ENCODE data around the gene AFF1.
"Not testable (repeated sequence)": the region's sequence is repeated elsewhere in the genome, so short reads cannot be mapped to it uniquely, and the experiment has no call there.

The AFF1 gene

DNA sequence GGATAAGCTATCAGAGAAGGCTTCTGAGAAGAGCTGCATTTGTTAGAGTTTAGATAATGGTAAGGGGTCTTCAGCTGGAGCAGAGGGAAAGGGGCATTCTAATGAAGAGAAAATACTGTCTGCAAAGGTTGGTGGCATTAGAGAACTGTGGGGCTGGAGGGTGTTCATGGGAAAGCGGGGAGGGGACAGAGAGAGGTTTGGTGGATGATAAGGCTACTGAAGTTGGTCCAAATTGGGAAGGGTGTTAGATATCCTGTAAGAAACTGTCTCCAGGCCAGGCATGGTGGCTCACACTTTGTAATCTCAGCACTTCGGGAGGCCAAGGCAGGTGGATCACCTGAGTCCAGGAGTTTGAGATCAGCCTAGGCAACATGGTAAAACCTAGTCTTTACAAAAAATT is 59.9 kb downstream of the AFF1 start:
- H3K9ac ChIP-seq (ENCODE audit: low read length): no peak overlapping the region
- no peak for DNase-seq (ENCODE audit: low read depth)
- peaks cover 7% of the 10 kb centered on the region for H3K4me1 ChIP-seq (ENCODE audit: control insufficient read depth, insufficient read depth, low read length)
- H3K9me3 ChIP-seq (ENCODE audit: control insufficient read depth, low read length): no peaks in the 10 kb centered on the region
- no peaks in the 10 kb centered on the region for H3K36me3 ChIP-seq (ENCODE audit: control insufficient read depth, insufficient read depth, low read length, severe bottlenecking)
- no peak overlapping the region for H3K4me3 ChIP-seq (ENCODE audit: low read length)
- no peaks in the 10 kb centered on the region for H3K27me3 ChIP-seq (replicated peaks; ENCODE audit: control insufficient read depth, insufficient read depth, low read length)

DNA sequence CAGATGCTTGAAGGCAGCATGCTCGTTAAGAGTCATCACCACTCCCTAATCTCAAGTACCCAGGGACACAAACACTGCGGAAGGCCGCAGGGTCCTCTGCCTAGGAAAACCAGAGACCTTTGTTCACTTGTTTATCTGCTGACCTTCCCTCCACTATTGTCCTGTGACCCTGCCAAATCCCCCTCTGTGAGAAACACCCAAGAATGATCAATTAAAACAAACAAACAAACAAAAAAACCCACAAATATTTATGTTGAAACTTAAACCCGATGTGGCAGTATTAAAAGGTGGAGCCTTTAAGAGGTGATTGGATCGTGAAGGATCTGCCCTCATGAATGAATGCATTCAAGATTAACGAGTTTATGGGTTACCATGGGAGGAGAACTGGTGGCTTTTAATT is 61.7 kb downstream of the AFF1 start:
- H3K4me1 ChIP-seq (ENCODE audit: control insufficient read depth, insufficient read depth, low read length): peaks cover 17% of the 10 kb centered on the region
- not testable (repeated sequence) for H3K27me3 ChIP-seq (replicated peaks; ENCODE audit: control insufficient read depth, insufficient read depth, low read length); DNase-seq (ENCODE audit: low read depth); H3K36me3 ChIP-seq (ENCODE audit: control insufficient read depth, insufficient read depth, low read length, severe bottlenecking); H3K9me3 ChIP-seq (ENCODE audit: control insufficient read depth, low read length); H3K9ac ChIP-seq (ENCODE audit: low read length); H3K4me3 ChIP-seq (ENCODE audit: low read length)

DNA sequence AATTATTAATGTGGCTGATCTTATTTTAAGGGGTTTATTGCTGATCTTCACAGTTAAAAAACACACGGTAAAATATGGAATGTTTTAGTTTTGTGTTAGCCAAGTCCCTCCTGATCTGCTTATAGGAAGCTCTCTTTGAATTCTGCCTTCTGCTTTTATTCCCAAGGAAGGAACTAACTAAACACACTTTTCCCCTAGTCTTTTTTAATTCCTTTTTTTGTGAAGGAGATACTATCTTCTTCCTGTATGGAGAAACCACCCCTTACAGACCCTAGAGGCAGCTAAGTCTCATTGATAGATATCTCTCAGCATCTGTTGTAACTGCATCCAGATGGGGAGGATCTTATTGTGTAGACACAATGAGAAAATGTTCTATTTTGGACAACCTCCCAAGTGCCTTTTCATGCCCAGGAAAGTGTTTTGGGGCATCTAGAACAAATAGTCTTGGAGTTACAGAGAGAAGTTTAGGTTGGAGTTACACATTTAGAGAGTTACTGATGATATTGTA is 64.4 kb downstream of the AFF1 start:
- H3K4me1 ChIP-seq (ENCODE audit: control insufficient read depth, insufficient read depth, low read length): peaks cover 14% of the 10 kb centered on the region
- H3K9ac ChIP-seq (ENCODE audit: low read length): no peak overlapping the region
- H3K9me3 ChIP-seq (ENCODE audit: control insufficient read depth, low read length): no peaks in the 10 kb centered on the region
- no peaks in the 10 kb centered on the region for H3K27me3 ChIP-seq (replicated peaks; ENCODE audit: control insufficient read depth, insufficient read depth, low read length)
- no peaks in the 10 kb centered on the region for H3K36me3 ChIP-seq (ENCODE audit: control insufficient read depth, insufficient read depth, low read length, severe bottlenecking)
- H3K4me3 ChIP-seq (ENCODE audit: low read length): no peak overlapping the region
- DNase-seq (ENCODE audit: low read depth): peak; percentile 51

DNA sequence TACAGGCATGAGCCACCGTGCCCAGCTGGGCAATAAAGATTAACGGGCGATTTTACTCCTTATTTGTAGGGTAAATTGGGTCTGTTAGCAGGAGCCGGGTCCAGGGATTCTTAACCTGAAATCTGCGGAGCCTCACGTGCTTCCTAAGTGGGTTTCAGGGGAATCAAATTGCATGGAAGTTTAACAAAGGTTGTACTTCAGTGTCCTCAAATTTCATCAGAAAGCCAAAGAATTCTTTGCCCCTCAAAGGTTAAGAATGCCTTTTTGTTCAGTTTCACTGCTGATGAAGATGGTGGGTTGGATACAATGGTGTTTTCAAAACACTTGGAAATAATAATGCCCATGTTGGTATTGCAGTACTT is 67.9 kb downstream of the AFF1 start:
- Histone ChIP-seq H3K4me1 (ENCODE audit: control insufficient read depth, insufficient read depth, low read length) (peaks cover 24% of the 10 kb centered on the region), H3K9me3 (ENCODE audit: control insufficient read depth, low read length) (no peaks in the 10 kb centered on the region), H3K27me3 (replicated peaks; ENCODE audit: control insufficient read depth, insufficient read depth, low read length) (no peaks in the 10 kb centered on the region)

GRCh38 chr4:87003266-87003665 is 68.5 kb downstream of the AFF1 start:
- Histone ChIP-seq H3K9me3 (ENCODE audit: control insufficient read depth, low read length) (no peaks in the 10 kb centered on the region), H3K4me1 (ENCODE audit: control insufficient read depth, insufficient read depth, low read length) (peaks cover 27% of the 10 kb centered on the region), H3K27me3 (replicated peaks; ENCODE audit: control insufficient read depth, insufficient read depth, low read length) (no peaks in the 10 kb centered on the region), H3K9ac (ENCODE audit: low read length) (no peak overlapping the region), H3K36me3 (ENCODE audit: control insufficient read depth, insufficient read depth, low read length, severe bottlenecking) (no peaks in the 10 kb centered on the region), H3K4me3 (ENCODE audit: low read length) (no peak overlapping the region)
- DNase-seq (ENCODE audit: low read depth): no peak

More for the DNA sequence above, 67.9 kb downstream of the AFF1 start:
- no peak for DNase-seq (ENCODE audit: low read depth)
- Histone ChIP-seq H3K36me3 (ENCODE audit: control insufficient read depth, insufficient read depth, low read length, severe bottlenecking) (no peaks in the 10 kb centered on the region), H3K4me3 (ENCODE audit: low read length) (no peak overlapping the region), H3K9ac (ENCODE audit: low read length) (no peak overlapping the region)

DNA sequence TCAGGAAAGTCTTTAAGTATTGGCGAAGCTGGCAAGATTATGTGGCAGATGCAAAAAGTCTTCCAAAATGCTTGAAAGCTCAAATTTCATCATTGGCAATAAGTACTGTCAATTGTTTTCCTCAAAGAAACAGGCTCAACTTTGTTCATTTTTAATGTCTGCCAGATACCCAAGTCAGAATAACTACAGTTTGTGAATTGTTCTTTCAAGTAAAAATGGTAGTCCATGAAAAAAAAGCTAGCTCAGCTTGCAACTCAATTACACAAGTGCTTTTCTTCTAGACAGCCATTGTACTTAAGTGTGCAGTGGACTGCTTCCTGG is 70.5 kb downstream of the AFF1 start:
- H3K9me3 ChIP-seq (ENCODE audit: control insufficient read depth, low read length): no peaks in the 10 kb centered on the region
- no peaks in the 10 kb centered on the region for H3K36me3 ChIP-seq (ENCODE audit: control insufficient read depth, insufficient read depth, low read length, severe bottlenecking)
- peak overlapping the region; percentile 94 for H3K9ac ChIP-seq (ENCODE audit: low read length)
- no peaks in the 10 kb centered on the region for H3K27me3 ChIP-seq (replicated peaks; ENCODE audit: control insufficient read depth, insufficient read depth, low read length)
- peak overlapping the region; percentile 90 for H3K4me3 ChIP-seq (ENCODE audit: low read length)
- peaks cover 31% of the 10 kb centered on the region for H3K4me1 ChIP-seq (ENCODE audit: control insufficient read depth, insufficient read depth, low read length)
- DNase-seq (ENCODE audit: low read depth): no peak

DNA sequence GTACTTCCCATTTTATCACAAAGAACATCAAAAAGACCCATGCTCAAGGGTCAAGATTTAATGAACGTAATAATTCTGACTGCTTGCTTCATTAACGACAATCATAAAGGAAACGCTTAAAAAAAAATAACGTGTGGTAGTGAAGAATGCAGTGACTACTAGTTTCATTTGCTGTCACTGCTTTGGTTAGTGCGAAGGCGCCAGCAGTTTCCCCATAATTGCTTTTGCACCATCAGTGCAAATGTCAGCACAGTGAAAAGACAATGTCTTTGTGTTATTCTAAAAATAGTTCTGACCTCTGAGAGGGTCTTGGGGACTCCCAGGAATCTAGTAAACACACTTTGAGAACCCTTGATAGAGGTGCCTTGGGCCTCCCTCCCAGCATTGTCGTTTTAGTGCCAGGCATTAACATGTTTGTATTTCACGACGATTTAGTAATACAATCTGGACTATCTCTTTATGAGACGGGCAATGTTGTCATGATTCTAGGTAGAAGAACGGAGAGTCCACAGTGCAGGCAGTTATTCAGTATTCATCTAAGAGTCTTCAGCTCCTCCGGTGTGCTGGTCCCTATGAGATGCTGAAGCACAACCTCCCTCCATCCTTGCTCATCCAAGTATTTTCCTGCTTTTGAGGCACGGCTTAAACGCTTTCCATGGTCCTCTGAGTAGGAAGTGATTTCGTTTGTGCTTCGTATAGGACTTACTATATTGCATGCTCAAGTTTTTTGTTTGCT is 71.0 kb downstream of the AFF1 start:
- no peak for DNase-seq (ENCODE audit: low read depth)
- H3K9me3 ChIP-seq (ENCODE audit: control insufficient read depth, low read length): no peaks in the 10 kb centered on the region
- peaks cover 28% of the 10 kb centered on the region for H3K4me1 ChIP-seq (ENCODE audit: control insufficient read depth, insufficient read depth, low read length)
- no peaks in the 10 kb centered on the region for H3K36me3 ChIP-seq (ENCODE audit: control insufficient read depth, insufficient read depth, low read length, severe bottlenecking)
- peak overlapping the region; percentile 90 for H3K4me3 ChIP-seq (ENCODE audit: low read length)
- H3K27me3 ChIP-seq (replicated peaks; ENCODE audit: control insufficient read depth, insufficient read depth, low read length): no peaks in the 10 kb centered on the region
- H3K9ac ChIP-seq (ENCODE audit: low read length): peak overlapping the region; percentile 94

DNA sequence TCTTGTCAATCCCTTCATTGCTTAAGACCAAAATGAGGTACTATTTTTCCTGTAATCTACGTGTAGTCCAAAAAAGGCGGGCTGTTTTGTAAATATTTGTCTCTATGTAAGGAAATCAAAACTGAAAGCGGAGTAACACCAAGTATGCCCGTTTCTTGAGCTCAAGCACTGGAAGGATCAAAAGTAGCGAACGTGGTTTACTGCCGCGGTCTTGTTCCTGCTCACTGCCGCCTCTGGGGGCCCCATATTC is 71.5 kb downstream of the AFF1 start:
- Histone ChIP-seq H3K9ac (ENCODE audit: low read length) (peak overlapping the region; percentile 94), H3K4me1 (ENCODE audit: control insufficient read depth, insufficient read depth, low read length) (peaks cover 31% of the 10 kb centered on the region), H3K4me3 (ENCODE audit: low read length) (peak overlapping the region; percentile 90), H3K27me3 (replicated peaks; ENCODE audit: control insufficient read depth, insufficient read depth, low read length) (no peaks in the 10 kb centered on the region), H3K9me3 (ENCODE audit: control insufficient read depth, low read length) (no peaks in the 10 kb centered on the region), H3K36me3 (ENCODE audit: control insufficient read depth, insufficient read depth, low read length, severe bottlenecking) (no peaks in the 10 kb centered on the region)
- DNase-seq (ENCODE audit: low read depth): no peak

DNA sequence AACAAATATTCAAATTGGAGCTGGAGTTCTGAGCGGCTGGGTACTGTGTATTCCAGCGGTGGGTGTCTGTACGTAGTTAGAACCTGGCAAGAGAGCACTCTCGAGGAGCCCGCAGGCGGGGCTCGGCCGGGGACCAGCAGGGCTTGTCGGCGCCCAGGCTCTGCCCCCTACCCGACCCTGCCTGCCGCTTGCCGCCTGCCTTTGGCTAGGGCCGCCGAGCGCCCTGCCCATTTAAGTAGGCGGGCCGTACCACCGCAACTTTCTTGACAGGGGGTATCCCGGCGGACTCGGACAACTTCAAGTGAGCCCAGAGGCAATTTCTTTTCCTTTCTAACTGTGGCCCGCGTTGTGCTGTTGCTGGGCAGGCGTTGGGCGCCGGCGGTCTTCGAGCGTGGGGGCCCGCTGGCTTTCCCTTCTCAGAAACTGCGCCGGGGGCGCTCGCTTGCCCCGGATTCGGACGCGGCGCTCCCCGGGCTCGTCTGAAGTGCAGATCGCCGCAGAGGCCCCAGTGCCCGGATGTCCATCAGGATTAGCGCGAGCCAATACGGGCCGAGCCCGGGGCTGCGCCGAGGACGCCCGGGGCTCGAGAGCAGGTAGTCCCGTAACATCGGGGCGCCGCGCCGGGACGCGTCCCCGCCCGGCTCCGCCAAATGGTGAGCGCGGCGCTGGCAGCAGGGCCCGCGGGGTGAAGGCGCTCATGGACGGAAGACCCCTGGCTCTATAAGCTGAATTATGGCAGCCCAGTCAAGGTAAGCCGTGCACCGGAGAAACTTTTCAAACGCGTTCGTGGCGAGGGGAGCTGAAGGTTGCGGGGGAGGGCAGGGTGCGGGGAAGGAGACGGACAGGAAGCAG is 72.1 kb downstream of the AFF1 start:
- peak; percentile 97 for DNase-seq (ENCODE audit: low read depth)
- Histone ChIP-seq H3K9ac (ENCODE audit: low read length) (peak overlapping the region; percentile 94), H3K4me1 (ENCODE audit: control insufficient read depth, insufficient read depth, low read length) (peaks cover 37% of the 10 kb centered on the region), H3K4me3 (ENCODE audit: low read length) (peak overlapping the region; percentile 90), H3K36me3 (ENCODE audit: control insufficient read depth, insufficient read depth, low read length, severe bottlenecking) (no peaks in the 10 kb centered on the region), H3K9me3 (ENCODE audit: control insufficient read depth, low read length) (no peaks in the 10 kb centered on the region), H3K27me3 (replicated peaks; ENCODE audit: control insufficient read depth, insufficient read depth, low read length) (no peaks in the 10 kb centered on the region)

DNA sequence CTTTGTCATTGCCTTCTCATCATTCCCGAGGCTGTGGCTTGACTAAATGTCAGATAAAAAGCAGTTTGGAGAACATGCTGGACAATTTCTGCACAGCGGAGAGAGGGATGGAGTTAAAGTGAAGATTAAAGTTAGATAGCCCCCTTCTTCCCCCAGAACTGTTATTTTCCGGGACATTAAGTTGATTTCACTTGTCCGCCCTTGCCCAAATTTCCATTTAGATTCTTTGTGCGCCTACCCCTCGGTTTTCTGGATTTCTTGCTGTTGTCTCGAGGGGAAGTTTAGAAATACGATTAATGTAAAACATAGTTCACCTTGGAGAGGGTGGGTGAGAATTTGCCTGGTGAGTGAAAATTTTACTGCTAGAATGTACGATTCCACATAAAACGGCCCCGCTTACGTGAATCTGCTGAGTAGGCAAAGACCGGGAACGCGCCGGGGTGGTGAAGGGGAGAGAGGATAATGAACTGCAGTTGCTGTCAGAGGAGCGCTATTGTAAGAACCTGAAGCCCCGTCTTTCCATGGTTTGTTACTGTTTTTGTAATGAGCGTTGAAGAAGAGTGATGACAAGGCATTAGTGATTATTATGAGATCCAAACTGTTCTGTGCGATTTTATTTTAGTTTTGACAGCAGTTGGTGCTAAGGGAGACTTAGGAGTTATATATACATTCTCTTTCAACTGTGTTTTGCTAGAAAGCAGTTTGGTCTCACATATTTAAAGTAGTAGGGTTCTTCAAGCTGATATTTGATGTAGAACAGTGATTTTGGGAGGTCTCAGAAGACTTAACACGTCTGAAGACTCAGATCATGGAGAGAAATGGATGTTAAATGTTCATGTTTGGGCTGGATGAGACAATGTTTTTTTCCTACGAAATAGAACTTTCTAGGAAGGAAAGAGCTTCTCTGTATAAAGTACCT is 73.0 kb downstream of the AFF1 start:
- no peaks in the 10 kb centered on the region for H3K9me3 ChIP-seq (ENCODE audit: control insufficient read depth, low read length)
- peak; percentile 84 for DNase-seq (ENCODE audit: low read depth)
- peaks cover 46% of the 10 kb centered on the region for H3K4me1 ChIP-seq (ENCODE audit: control insufficient read depth, insufficient read depth, low read length)
- H3K36me3 ChIP-seq (ENCODE audit: control insufficient read depth, insufficient read depth, low read length, severe bottlenecking): no peaks in the 10 kb centered on the region
- peak overlapping the region; percentile 90 for H3K4me3 ChIP-seq (ENCODE audit: low read length)
- H3K27me3 ChIP-seq (replicated peaks; ENCODE audit: control insufficient read depth, insufficient read depth, low read length): no peaks in the 10 kb centered on the region
- peak overlapping the region; percentile 94 for H3K9ac ChIP-seq (ENCODE audit: low read length)

GRCh38 chr4:87009095-87009648 is 74.4 kb downstream of the AFF1 start:
- Histone ChIP-seq H3K9ac (ENCODE audit: low read length) (no peak overlapping the region), H3K4me3 (ENCODE audit: low read length) (peak overlapping the region; percentile 90), H3K4me1 (ENCODE audit: control insufficient read depth, insufficient read depth, low read length) (peaks cover 54% of the 10 kb centered on the region), H3K36me3 (ENCODE audit: control insufficient read depth, insufficient read depth, low read length, severe bottlenecking) (no peaks in the 10 kb centered on the region), H3K27me3 (replicated peaks; ENCODE audit: control insufficient read depth, insufficient read depth, low read length) (no peaks in the 10 kb centered on the region), H3K9me3 (ENCODE audit: control insufficient read depth, low read length) (no peaks in the 10 kb centered on the region)
- no peak for DNase-seq (ENCODE audit: low read depth)

Measured in adipocyte (in vitro differentiated cells).